ENCODE measurements around the gene MAPK12. TPM values are rescaled to one million over a fixed set of nuclear protein-coding genes. Genes with fewer than 3 reads are reported as not detected.

Gene MAPK12
- total and polyA plus RNA-seq, 2 donors from 2014 or later = 13.4 to 15.9 TPM

DNA sequence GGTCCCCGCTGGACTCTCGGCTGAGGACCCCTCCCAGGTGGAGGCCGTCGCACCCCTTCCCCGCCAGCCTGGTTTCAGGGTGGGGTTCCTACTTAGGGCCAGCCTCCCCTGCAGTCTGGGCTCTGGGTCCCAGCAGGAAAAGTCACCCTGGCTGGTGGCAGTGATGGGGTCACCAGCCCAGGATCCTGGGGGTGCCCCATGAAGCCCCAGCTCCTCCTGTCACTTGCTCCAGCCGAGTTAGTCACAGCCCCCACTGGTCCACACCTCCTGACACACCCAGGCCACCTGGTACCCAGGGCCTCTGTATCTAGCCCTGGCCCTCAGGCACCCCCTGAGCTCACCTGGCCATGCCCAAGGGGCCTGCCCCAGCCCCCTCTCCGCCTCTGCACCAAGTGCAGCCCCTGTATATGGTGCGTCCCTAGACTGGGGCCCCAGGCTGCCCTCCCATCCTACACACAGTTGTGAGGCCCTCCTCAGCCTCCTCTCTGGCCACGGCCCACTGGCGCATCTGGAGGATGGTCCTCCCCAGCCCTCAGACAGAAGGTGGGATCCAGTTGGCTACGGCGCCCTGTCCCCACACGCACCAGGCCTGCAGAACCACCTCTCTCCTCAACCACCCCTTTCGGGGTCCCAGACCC, 39.3 kb upstream of the MAPK12 start:
- Histone ChIP-seq H3K36me3 (ENCODE audit: control insufficient read depth in 2 of 3, insufficient read depth in 3 of 3, low read length in 3 of 3) (no peaks in the 10 kb centered on the region), H3K27ac (ENCODE audit: low read depth in 2 of 2, low read length in 2 of 2) (peak overlapping the region in 1 of 2 donors; percentile 63), H3K27me3 (ENCODE audit: control insufficient read depth, insufficient read depth, low read length) (no peaks in the 10 kb centered on the region), H3K9me3 (ENCODE audit: control insufficient read depth in 2 of 3, insufficient read depth in 1 of 3, low read length in 3 of 3) (no peaks in the 10 kb centered on the region), H3K4me3 (ENCODE audit: low read length in 3 of 3) (no peak overlapping the region), H3K9ac (ENCODE audit: low read length in 3 of 3) (peak overlapping the region in 1 of 3 donors; percentile 46), H3K4me1 (ENCODE audit: control insufficient read depth in 2 of 3, insufficient read depth in 2 of 3, low read depth in 1 of 3, low read length in 3 of 3) (peaks cover 0 to 84% (median 55%) of the 10 kb centered on the region in 3 donors)
- DNase-seq (no peak), FAIRE-seq (no peak)
- intact Hi-C loops (cut with DNase I) = no loop called here
- no peak for TF ChIP-seq CTCF (IDR thresholded peaks at IDR 0.05; ENCODE audit: borderline replicate concordance, extremely low read depth, insufficient read depth)

GRCh38 chr22:50299785-50300619, 38.5 kb upstream of the MAPK12 start:
- peak overlapping the region in 1 of 3 donors; percentile 32 for H3K4me3 ChIP-seq (ENCODE audit: low read length in 3 of 3)
- peaks cover 0 to 83% (median 55%) of the 10 kb centered on the region in 3 donors for H3K4me1 ChIP-seq (ENCODE audit: control insufficient read depth in 2 of 3, insufficient read depth in 2 of 3, low read depth in 1 of 3, low read length in 3 of 3)
- H3K36me3 ChIP-seq (ENCODE audit: control insufficient read depth in 2 of 3, insufficient read depth in 3 of 3, low read length in 3 of 3) = no peaks in the 10 kb centered on the region
- H3K27ac ChIP-seq (ENCODE audit: low read depth in 2 of 2, low read length in 2 of 2) = peak overlapping the region; percentile 47 to 67
- no peak for TF ChIP-seq CTCF (IDR thresholded peaks at IDR 0.05; ENCODE audit: borderline replicate concordance, extremely low read depth, insufficient read depth)
- intact Hi-C loops (cut with DNase I) = no loop called here
- H3K9ac ChIP-seq (ENCODE audit: low read length in 3 of 3) = no peak overlapping the region
- no peaks in the 10 kb centered on the region for H3K27me3 ChIP-seq (ENCODE audit: control insufficient read depth, insufficient read depth, low read length)
- DNase-seq (no peak), FAIRE-seq (no peak)
- H3K9me3 ChIP-seq (ENCODE audit: control insufficient read depth in 2 of 3, insufficient read depth in 1 of 3, low read length in 3 of 3) = no peaks in the 10 kb centered on the region

DNA sequence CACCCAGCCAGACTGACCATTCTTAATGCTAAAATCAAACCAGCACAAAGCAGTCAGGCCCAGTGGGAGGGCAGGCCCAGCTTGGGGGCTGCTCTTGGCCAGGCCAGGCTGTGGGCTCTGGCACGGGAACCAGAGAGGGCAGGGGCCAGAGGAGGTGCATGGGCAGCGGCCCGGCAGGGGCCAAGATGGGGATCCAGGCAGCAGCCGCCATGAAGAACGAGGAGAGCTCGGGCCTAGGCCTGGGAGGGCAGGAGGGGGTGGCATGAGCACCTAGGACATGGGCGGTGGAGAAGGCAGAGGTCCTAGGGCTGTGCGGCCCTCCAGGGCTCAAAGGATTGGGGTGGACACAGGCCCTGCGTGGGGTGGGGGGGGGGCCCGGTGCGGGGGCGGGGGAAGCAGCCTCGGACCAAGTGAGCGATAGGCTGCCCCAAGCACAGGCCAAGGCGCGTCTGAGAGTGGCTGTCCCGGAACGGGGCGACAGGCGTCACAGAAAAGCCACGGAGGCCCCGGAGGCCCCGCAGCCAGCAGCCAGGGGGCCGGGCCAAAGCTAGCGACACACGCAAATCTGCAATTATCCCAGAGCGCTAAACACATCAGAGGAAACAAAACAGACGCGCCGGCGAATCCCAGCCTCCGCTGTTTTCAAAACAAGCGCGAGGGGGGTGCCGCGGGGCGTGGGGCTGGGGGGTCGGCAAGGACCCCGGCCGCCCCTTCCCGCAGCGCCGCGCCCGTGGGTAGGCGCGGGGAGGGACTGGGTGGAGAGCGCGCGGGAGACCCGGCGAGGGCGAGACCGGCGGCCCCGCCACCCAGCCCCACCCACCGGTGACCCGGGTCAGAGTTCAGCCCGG, 37.7 kb upstream of the MAPK12 start:
- Histone ChIP-seq H3K9ac (ENCODE audit: low read length in 3 of 3) (peak overlapping the region in 1 of 3 donors; percentile 51), H3K4me1 (ENCODE audit: control insufficient read depth in 2 of 3, insufficient read depth in 2 of 3, low read depth in 1 of 3, low read length in 3 of 3) (peaks cover 0 to 83% (median 57%) of the 10 kb centered on the region in 3 donors), H3K4me3 (ENCODE audit: low read length in 3 of 3) (peak overlapping the region in 1 of 3 donors; percentile 43), H3K27me3 (ENCODE audit: control insufficient read depth, insufficient read depth, low read length) (no peaks in the 10 kb centered on the region), H3K27ac (ENCODE audit: low read depth in 2 of 2, low read length in 2 of 2) (peak overlapping the region; percentile 57 to 80), H3K36me3 (ENCODE audit: control insufficient read depth in 2 of 3, insufficient read depth in 3 of 3, low read length in 3 of 3) (peaks cover 0 to 4% (median 0%) of the 10 kb centered on the region in 3 donors), H3K9me3 (ENCODE audit: control insufficient read depth in 2 of 3, insufficient read depth in 1 of 3, low read length in 3 of 3) (no peaks in the 10 kb centered on the region)
- DNase-seq (peak in 1 of 5 donors; percentile 70), FAIRE-seq (no peak)
- intact Hi-C loops (cut with DNase I) = no loop called here
- no peak for TF ChIP-seq CTCF (IDR thresholded peaks at IDR 0.05; ENCODE audit: borderline replicate concordance, extremely low read depth, insufficient read depth)
